ENCODE results near the gene MOCS3. TPM values are rescaled to one million over a fixed set of nuclear protein-coding genes. Genes with fewer than 3 reads are reported as not detected.

MOCS3 gene
- total RNA-seq, 1 experiment from 2014 or later = 5.5 TPM

Other genes starting within 250 kb of the MOCS3 start
- 2.6 and 5.9 TPM in 2 replicates for gene PARD6B, start 227.2 kb upstream of the MOCS3 start, total RNA-seq (2014; rRNA removed; shearing (Covaris generic); ENCODE audit: low replicate concordance)
- 191 and 231 TPM in 2 replicates for gene BCAS4, start 163.8 kb upstream of the MOCS3 start, total RNA-seq (2014; rRNA removed; shearing (Covaris generic); ENCODE audit: low replicate concordance)
- gene ADNP, start 27.4 kb upstream of the MOCS3 start, total RNA-seq (2014; rRNA removed; shearing (Covaris generic); ENCODE audit: low replicate concordance) = 40.1 and 55.5 TPM in 2 replicates
- 37.5 and 67.2 TPM in 2 replicates for gene DPM1, start 286 bp upstream of the MOCS3 start, total RNA-seq (2014; rRNA removed; shearing (Covaris generic); ENCODE audit: low replicate concordance)
- not detected in 2 replicates for gene KCNG1, start 64.3 kb downstream of the MOCS3 start, total RNA-seq (2014; rRNA removed; shearing (Covaris generic); ENCODE audit: low replicate concordance)